ENCODE measurements around the gene SLC47A1. TPM values are rescaled to one million over a fixed set of nuclear protein-coding genes. Genes with fewer than 3 reads are reported as not detected.

The SLC47A1 gene
- not detected for polyA plus RNA-seq (2012; ENCODE audit: insufficient read length, low read depth)

GRCh38 chr17:19533718-19534561 is at the start of gene SLC47A1:
TSS of gene SLC47A1 (plus strand) at chr17:19533854. CDS start at chr17:19533940, 86 bp downstream.
- no peak for TF ChIP-seq FOXP2 (optimal IDR thresholded peaks at IDR 0.05; ENCODE audit: borderline replicate concordance, extremely low read depth, extremely low read length, insufficient read depth)
- TF ChIP-seq POLR2AphosphoS5 (IDR thresholded peaks at IDR 0.05; ENCODE audit: low read depth, low read length) = no peak
- no peak for TF ChIP-seq SIN3A (IDR thresholded peaks at IDR 0.05; ENCODE audit: borderline replicate concordance, insufficient read depth, low read length)
- no peak for TF ChIP-seq REST (IDR thresholded peaks at IDR 0.05; ENCODE audit: insufficient read depth in 1 of 2, low read depth in 2 of 2, low read length in 2 of 2)
- no peak for TF ChIP-seq TAF1 (IDR thresholded peaks at IDR 0.05; ENCODE audit: borderline replicate concordance, insufficient read depth, low read length)

- TF ChIP-seq FOXP2 (optimal IDR thresholded peaks at IDR 0.05; ENCODE audit: borderline replicate concordance, extremely low read depth, extremely low read length, insufficient read depth) (no peak), SIN3A (IDR thresholded peaks at IDR 0.05; ENCODE audit: borderline replicate concordance, insufficient read depth, low read length) (no peak)
Observed at GRCh38 chr17:19485800-19486340, 47.8 kb upstream of the SLC47A1 start.

GRCh38 chr17:19486351-19487023 is 47.2 kb upstream of the SLC47A1 start:
- TF ChIP-seq REST (IDR thresholded peaks at IDR 0.05; ENCODE audit: insufficient read depth in 1 of 2, low read depth in 2 of 2, low read length in 2 of 2) (no peak), TAF1 (IDR thresholded peaks at IDR 0.05; ENCODE audit: borderline replicate concordance, insufficient read depth, low read length) (no peak), FOXP2 (optimal IDR thresholded peaks at IDR 0.05; ENCODE audit: borderline replicate concordance, extremely low read depth, extremely low read length, insufficient read depth) (no peak), SIN3A (IDR thresholded peaks at IDR 0.05; ENCODE audit: borderline replicate concordance, insufficient read depth, low read length) (no peak), POLR2AphosphoS5 (IDR thresholded peaks at IDR 0.05; ENCODE audit: low read depth, low read length) (no peak)

- TF ChIP-seq SIN3A (IDR thresholded peaks at IDR 0.05; ENCODE audit: borderline replicate concordance, insufficient read depth, low read length) (no peak), TAF1 (IDR thresholded peaks at IDR 0.05; ENCODE audit: borderline replicate concordance, insufficient read depth, low read length) (no peak), FOXP2 (optimal IDR thresholded peaks at IDR 0.05; ENCODE audit: borderline replicate concordance, extremely low read depth, extremely low read length, insufficient read depth) (no peak), POLR2AphosphoS5 (IDR thresholded peaks at IDR 0.05; ENCODE audit: low read depth, low read length) (no peak), REST (IDR thresholded peaks at IDR 0.05; ENCODE audit: insufficient read depth in 1 of 2, low read depth in 2 of 2, low read length in 2 of 2) (no peak)
Observed at GRCh38 chr17:19487024-19487600, 46.5 kb upstream of the SLC47A1 start.

GRCh38 chr17:19492141-19492540 is 41.5 kb upstream of the SLC47A1 start:
- TF ChIP-seq SIN3A (IDR thresholded peaks at IDR 0.05; ENCODE audit: borderline replicate concordance, insufficient read depth, low read length) (no peak), REST (IDR thresholded peaks at IDR 0.05; ENCODE audit: insufficient read depth in 1 of 2, low read depth in 2 of 2, low read length in 2 of 2) (no peak), TAF1 (IDR thresholded peaks at IDR 0.05; ENCODE audit: borderline replicate concordance, insufficient read depth, low read length) (no peak), POLR2AphosphoS5 (IDR thresholded peaks at IDR 0.05; ENCODE audit: low read depth, low read length) (no peak)
